Measurements from ENCODE around the gene FCRL5. TPM values are rescaled to one million over a fixed set of nuclear protein-coding genes. Genes with fewer than 3 reads are reported as not detected.

The FCRL5 gene
- total and polyA plus RNA-seq, 10 of the 15 experiments (the other 5 are each of a cell fraction or from before 2014, with no cell fraction given), result 1.1 to 136 (median 7.0) TPM

DNA sequence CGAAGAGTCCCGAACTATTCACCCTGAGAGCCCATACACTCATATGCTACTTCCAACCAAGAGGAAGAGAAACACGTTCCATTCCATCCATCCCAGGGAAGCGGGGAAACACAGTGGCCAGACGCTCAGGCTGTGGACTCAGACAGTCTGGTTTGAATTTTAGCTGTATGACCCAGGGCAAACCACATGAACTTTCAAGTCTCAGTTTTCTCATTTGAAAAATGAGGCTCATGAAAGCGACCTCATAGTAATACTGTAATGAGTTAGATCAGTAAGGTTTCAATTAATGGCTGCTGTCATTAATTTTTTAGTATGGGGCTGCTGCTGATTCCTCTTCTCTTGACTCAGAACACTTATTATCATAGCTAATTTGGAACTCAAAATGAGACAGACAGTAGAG is 44.1 kb upstream of the FCRL5 start (continued):
- TF ChIP-seq E2F4 (IDR thresholded peaks at IDR 0.05; ENCODE audit: low read depth, low read length), result no peak
- TF ChIP-seq, protein P1, sequence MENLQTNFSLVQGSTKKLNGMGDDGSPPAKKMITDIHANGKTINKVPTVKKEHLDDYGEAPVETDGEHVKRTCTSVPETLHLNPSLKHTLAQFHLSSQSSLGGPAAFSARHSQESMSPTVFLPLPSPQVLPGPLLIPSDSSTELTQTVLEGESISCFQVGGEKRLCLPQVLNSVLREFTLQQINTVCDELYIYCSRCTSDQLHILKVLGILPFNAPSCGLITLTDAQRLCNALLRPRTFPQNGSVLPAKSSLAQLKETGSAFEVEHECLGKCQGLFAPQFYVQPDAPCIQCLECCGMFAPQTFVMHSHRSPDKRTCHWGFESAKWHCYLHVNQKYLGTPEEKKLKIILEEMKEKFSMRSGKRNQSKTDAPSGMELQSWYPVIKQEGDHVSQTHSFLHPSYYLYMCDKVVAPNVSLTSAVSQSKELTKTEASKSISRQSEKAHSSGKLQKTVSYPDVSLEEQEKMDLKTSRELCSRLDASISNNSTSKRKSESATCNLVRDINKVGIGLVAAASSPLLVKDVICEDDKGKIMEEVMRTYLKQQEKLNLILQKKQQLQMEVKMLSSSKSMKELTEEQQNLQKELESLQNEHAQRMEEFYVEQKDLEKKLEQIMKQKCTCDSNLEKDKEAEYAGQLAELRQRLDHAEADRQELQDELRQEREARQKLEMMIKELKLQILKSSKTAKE (IDR thresholded peaks at IDR 0.05; ENCODE audit: low read depth, poor library complexity, severe bottlenecking), result peak; percentile 97
- no peak for TF ChIP-seq ZNF622 (IDR thresholded peaks at IDR 0.05)
- TF ChIP-seq CBX3 (IDR thresholded peaks at IDR 0.05; ENCODE audit: borderline replicate concordance, low read depth), result no peak
- no peak for TF ChIP-seq ZNF687 (IDR thresholded peaks at IDR 0.05)
- 0 out of 2 replicates have a peak, but pooled peaks have one; percentile 28 for TF ChIP-seq MEF2A (IDR thresholded peaks at IDR 0.05; ENCODE audit: insufficient read depth, low read depth, low read length)
- peak; percentile 77 for TF ChIP-seq JUNB (IDR thresholded peaks at IDR 0.05)
- 0 out of 2 replicates have a peak, but pooled peaks have one; percentile 20 for TF ChIP-seq RCOR1 (conservative IDR thresholded peaks at IDR 0.05; ENCODE audit: low read depth, low read length)
- no peak for TF ChIP-seq NFYB (IDR thresholded peaks at IDR 0.05; ENCODE audit: insufficient read depth, low read depth, low read length)
- no peak for TF ChIP-seq SUPT20H (IDR thresholded peaks at IDR 0.05; ENCODE audit: borderline replicate concordance, control insufficient read depth, low read depth, low read length)
- TF ChIP-seq, protein P2, sequence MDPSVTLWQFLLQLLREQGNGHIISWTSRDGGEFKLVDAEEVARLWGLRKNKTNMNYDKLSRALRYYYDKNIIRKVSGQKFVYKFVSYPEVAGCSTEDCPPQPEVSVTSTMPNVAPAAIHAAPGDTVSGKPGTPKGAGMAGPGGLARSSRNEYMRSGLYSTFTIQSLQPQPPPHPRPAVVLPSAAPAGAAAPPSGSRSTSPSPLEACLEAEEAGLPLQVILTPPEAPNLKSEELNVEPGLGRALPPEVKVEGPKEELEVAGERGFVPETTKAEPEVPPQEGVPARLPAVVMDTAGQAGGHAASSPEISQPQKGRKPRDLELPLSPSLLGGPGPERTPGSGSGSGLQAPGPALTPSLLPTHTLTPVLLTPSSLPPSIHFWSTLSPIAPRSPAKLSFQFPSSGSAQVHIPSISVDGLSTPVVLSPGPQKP (IDR thresholded peaks at IDR 0.05; ENCODE audit: low read depth, low read length), result no peak
- no peak for TF ChIP-seq BMI1 (IDR thresholded peaks at IDR 0.05; ENCODE audit: borderline replicate concordance)
- TF ChIP-seq BCL11A (IDR thresholded peaks at IDR 0.05; ENCODE audit: low read depth, low read length), result peak; percentile 89
- no peak for TF ChIP-seq ASH2L (IDR thresholded peaks at IDR 0.05; ENCODE audit: borderline replicate concordance, low read depth)
- TF ChIP-seq FOXK2 (IDR thresholded peaks at IDR 0.05), result no peak
- TF ChIP-seq IKZF1 (conservative IDR thresholded peaks at IDR 0.05), result peak; percentile 71
- TF ChIP-seq IRF4 (IDR thresholded peaks at IDR 0.05; ENCODE audit: low read depth, low read length), result peak; percentile 65; the same call in 1 of the 2 replicates
- no peak for TF ChIP-seq POLR2A (IDR thresholded peaks at IDR 0.05; ENCODE audit: low read depth, low read length)
- peak; percentile 8; the same call in 1 of the 2 replicates for TF ChIP-seq TCF3 (IDR thresholded peaks at IDR 0.05; ENCODE audit: borderline replicate concordance, insufficient read depth, low read depth, low read length)
- TF ChIP-seq KLF5 (IDR thresholded peaks at IDR 0.05; ENCODE audit: partially characterized antibody), result no peak
- no peak for TF ChIP-seq NKRF (conservative IDR thresholded peaks at IDR 0.05)
- peak; percentile 74; the same call in 1 of the 2 replicates for TF ChIP-seq FOXM1 (IDR thresholded peaks at IDR 0.05; ENCODE audit: low read depth, low read length)

Measured in GM12878 (cell line).